Tibial nerve (tissue), 4 donors: Measurements from ENCODE around the gene LEPROT. TPM values are rescaled to one million over a fixed set of nuclear protein-coding genes. Genes with fewer than 3 reads are reported as not detected.
A peak's percentile ranks its signal among the peaks of the same experiment; 100 is the strongest.

Experiments used
- DNase-seq, 2 donors: peaks; one replicate each; pipeline ENCODE4 v3.0.0-alpha.2; 2019; ENCODE audit warnings: low spot score in 2 of 2
- H3K27ac ChIP-seq, 4 donors: fragments of 200-600 bp; sonication (generic) in 3 of 4; one replicate each; pipeline ENCODE4 v1.5.1; 2017 to 2019; ENCODE audit warnings: mild to moderate bottlenecking in 1 of 4
- H3K27me3 ChIP-seq, 2 donors: fragments of 200-600 bp; sonication (generic) in 1 of 2; one replicate each; pipeline versions ENCODE4 v1.5.1 to v1.6.0; 2017 to 2019
- H3K36me3 ChIP-seq, 3 donors: fragments of 200-600 bp; sonication (generic); one replicate each; pipeline ENCODE4 v1.5.1; 2018 to 2019
- H3K4me1 ChIP-seq, 4 donors: fragments of 200-600 bp; sonication (generic) in 3 of 4; one replicate each; pipeline ENCODE4 v1.5.1; 2017 to 2019
- H3K4me3 ChIP-seq, 4 donors: fragments of 200-600 bp; sonication (generic) in 3 of 4; one replicate each; pipeline ENCODE4 v1.5.1; 2017 to 2019; ENCODE audit warnings: mild to moderate bottlenecking in 1 of 4, moderate library complexity in 1 of 4
- H3K9me3 ChIP-seq, 4 donors: fragments of 200-600 bp; sonication (generic) in 3 of 4; one replicate each; pipeline ENCODE4 v1.5.1; 2017 to 2019
- EP300 ChIP-seq, 2 donors: sonication (generic); formaldehyde crosslinking; IDR thresholded peaks; one replicate each; pipeline ENCODE4 v1.6.1; 2017; ENCODE audit warnings: antibody characterized with exemption in 2 of 2, mild to moderate bottlenecking in 1 of 2
- POLR2A ChIP-seq, 2 donors: fragments of 450-650 bp; IDR thresholded peaks; one replicate each; pipeline ENCODE4 v1.6.1; 2017; ENCODE audit warnings: antibody characterized with exemption in 2 of 2, mild to moderate bottlenecking in 2 of 2, moderate library complexity in 2 of 2
- WGBS, 2 donors: methylation state at CpG; one replicate each; pipeline ENCODE4 v1.1.5; 2018; 5-methylcytosine and 5-hydroxymethylcytosine counted together
- total RNA-seq, 4 donors: library from RNA; depleted of rRNA; stranded (reverse); fragments of >200 nt; gene quantifications; one replicate each; pipeline ENCODE4 v1.1.0, GENCODE V29; 2016
- TF ChIP-seq, protein P1 (sequence below), 5 experiments: fragments of 200-600 bp in 3 of 5; fragments of 450-650 bp in 2 of 5; sonication (generic) in 3 of 5; IDR thresholded peaks; one replicate each; pipeline ENCODE4 v1.5.1; 2016 to 2019; ENCODE audit warnings: antibody characterized with exemption in 5 of 5, mild to moderate bottlenecking in 3 of 5, moderate library complexity in 2 of 5

Gene LEPROT
- total RNA-seq, 4 donors from 2014 or later = 53.0 to 77.7 (median 67.9) TPM

DNA sequence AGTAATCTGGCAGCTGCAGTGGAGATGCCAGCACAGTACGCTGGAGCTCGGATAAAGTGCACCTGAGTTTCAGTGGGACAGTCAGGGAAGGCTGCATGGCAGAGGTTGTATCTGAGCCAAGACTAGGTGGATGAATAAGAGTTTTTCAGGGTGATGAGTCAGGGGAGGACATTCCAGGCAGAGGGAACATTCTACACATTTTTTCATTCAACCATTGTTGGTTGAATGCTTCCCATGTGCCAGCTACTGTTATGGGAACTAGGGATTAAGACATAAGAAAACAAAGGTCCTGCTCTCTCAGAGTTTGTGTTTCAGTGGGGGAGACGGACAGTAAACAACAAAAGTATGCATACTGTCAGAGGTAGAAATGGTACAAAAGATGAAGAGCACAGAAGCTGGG, 5.2 kb downstream of the LEPROT start:
- 84 to 86% methylated on average over 3 of the region's 3 CpGs for WGBS, 2 donors
- peaks cover 0 to 59% (median 23%) of the 10 kb centered on the region in 4 donors for H3K4me1 ChIP-seq
- no peaks in the 10 kb centered on the region for H3K9me3 ChIP-seq
- TF ChIP-seq, protein P1, sequence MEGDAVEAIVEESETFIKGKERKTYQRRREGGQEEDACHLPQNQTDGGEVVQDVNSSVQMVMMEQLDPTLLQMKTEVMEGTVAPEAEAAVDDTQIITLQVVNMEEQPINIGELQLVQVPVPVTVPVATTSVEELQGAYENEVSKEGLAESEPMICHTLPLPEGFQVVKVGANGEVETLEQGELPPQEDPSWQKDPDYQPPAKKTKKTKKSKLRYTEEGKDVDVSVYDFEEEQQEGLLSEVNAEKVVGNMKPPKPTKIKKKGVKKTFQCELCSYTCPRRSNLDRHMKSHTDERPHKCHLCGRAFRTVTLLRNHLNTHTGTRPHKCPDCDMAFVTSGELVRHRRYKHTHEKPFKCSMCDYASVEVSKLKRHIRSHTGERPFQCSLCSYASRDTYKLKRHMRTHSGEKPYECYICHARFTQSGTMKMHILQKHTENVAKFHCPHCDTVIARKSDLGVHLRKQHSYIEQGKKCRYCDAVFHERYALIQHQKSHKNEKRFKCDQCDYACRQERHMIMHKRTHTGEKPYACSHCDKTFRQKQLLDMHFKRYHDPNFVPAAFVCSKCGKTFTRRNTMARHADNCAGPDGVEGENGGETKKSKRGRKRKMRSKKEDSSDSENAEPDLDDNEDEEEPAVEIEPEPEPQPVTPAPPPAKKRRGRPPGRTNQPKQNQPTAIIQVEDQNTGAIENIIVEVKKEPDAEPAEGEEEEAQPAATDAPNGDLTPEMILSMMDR (IDR thresholded peaks at IDR 0.05) = no peak
- TF ChIP-seq EP300 (IDR thresholded peaks at IDR 0.05) = no peak
- TF ChIP-seq POLR2A (IDR thresholded peaks at IDR 0.05) = no peak
- no peak overlapping the region for H3K4me3 ChIP-seq
- peaks cover 0 to 48% (median 0%) of the 10 kb centered on the region in 3 donors for H3K36me3 ChIP-seq
- no peak overlapping the region for H3K27ac ChIP-seq
- DNase-seq = no peak
- H3K27me3 ChIP-seq = no peaks in the 10 kb centered on the region

DNA sequence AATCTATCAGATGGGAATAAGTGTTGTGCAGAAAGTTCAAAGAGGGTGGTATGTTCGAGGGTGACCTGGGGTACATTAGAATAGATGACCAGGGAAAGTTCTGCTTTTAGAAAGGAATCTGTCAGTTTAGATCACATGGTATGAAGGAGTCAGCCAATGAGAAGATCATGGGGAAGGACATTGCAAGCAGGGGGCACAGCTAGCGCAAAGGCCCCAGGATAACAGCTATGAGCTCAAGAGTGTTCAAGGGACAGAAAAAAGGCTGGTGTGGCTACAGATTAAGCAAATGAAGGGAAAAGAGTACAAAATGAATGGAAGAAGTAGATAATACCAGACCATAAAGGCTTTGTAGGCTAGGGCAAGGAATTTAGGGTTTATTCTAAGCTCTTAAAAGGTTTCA, 8.6 kb downstream of the LEPROT start:
- DNase-seq = no peak
- peaks cover 0 to 46% (median 4%) of the 10 kb centered on the region in 4 donors for H3K4me1 ChIP-seq
- WGBS, 2 donors = 91 to 93% methylated on average over 2 of the region's 2 CpGs
- TF ChIP-seq, protein P1 (IDR thresholded peaks at IDR 0.05) = no peak
- TF ChIP-seq EP300 (IDR thresholded peaks at IDR 0.05) (no peak), POLR2A (IDR thresholded peaks at IDR 0.05) (no peak)
- H3K27ac ChIP-seq = peak overlapping the region in 2 of 4 donors; percentile 52 to 54
- H3K36me3 ChIP-seq = peaks cover 0 to 65% (median 0%) of the 10 kb centered on the region in 3 donors
- H3K27me3 ChIP-seq = no peaks in the 10 kb centered on the region
- H3K4me3 ChIP-seq = no peak overlapping the region
- no peaks in the 10 kb centered on the region for H3K9me3 ChIP-seq

DNA sequence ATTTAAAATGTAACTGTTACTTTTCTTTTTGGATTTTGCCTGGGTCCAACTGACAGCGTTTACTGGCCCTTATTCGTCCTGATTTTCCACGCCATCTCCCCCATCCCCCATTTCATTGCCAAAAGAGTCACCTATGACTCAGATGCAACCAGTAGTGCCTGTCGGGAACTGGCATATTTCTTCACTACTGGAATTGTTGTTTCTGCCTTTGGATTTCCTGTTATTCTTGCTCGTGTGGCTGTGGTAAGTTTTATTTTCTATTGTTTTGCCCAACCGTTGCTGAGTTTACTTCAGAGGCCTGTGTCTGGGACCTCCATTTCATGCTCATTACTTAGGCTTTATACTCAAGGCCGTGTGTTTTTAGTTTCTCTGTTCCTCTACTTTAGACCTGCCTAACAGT, 9.3 kb downstream of the LEPROT start:
- Histone ChIP-seq H3K27ac (peak overlapping the region in 2 of 4 donors; percentile 52 to 54), H3K9me3 (no peaks in the 10 kb centered on the region), H3K27me3 (no peaks in the 10 kb centered on the region), H3K4me3 (no peak overlapping the region), H3K4me1 (peaks cover 0 to 43% (median 3%) of the 10 kb centered on the region in 4 donors), H3K36me3 (peaks cover 0 to 69% (median 0%) of the 10 kb centered on the region in 3 donors)
- TF ChIP-seq EP300 (IDR thresholded peaks at IDR 0.05) = peak in 1 of 2 donors; percentile 73
- TF ChIP-seq POLR2A (IDR thresholded peaks at IDR 0.05) = no peak
- TF ChIP-seq, protein P1 (IDR thresholded peaks at IDR 0.05) = no peak
- 41 to 42% methylated on average over 7 of the region's 7 CpGs for WGBS, 2 donors
- no peak for DNase-seq

DNA sequence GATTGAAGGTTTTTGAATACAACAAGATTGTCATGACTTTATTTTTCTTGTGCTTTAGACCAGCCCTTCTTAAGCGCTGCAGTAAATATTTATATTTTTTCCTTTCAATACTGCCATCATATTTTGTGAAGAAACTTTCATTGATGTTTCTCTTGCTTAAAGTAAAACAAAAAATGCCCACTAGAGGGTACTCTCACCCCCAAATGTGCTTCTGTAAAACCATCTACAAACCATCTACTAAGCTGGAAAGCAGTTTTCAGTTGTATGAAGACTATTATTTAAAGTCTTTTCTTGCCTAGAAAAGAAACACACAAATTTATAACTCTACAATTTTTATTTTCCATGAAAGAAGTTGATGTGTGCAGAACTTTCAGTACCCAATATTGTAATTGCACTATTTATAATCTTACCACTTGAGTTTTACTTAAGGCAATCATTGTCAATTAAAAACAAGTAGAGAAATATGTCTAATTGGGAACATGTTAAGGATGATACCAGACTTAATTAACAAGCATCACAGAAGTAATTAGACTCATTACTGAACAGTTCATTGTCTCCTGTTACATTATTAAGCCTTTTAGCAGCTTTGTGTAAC, 10.7 kb downstream of the LEPROT start:
- peak overlapping the region in 2 of 4 donors; percentile 52 to 54 for H3K27ac ChIP-seq
- 0 to 51% methylated on average over 1 of the region's 1 CpG for WGBS, 2 donors

DNA sequence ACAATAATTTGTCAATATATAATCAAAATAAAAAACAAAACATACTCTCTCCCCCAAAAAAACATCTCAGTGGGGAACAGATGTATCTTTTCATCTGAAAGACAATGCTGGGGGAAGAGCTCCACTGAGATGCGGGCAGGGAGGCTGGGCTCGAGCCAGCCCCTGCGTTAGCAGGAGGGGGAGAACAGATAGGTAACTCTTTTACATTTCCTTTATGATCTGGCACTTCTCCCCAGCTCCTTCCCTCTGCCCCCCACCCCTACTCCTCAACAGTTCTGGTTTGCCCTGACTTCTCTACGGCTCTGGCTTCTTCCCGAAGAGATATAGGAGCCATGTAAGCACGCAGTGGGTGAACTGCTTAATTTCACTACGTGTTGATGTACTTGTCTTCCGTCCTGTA, 12.4 kb downstream of the LEPROT start:
- no peaks in the 10 kb centered on the region for H3K9me3 ChIP-seq
- H3K4me3 ChIP-seq = no peak overlapping the region
- H3K4me1 ChIP-seq = peaks cover 0 to 39% (median 3%) of the 10 kb centered on the region in 4 donors
- H3K27ac ChIP-seq = no peak overlapping the region
- no peaks in the 10 kb centered on the region for H3K27me3 ChIP-seq
- WGBS, 2 donors = 74 to 76% methylated on average over 8 of the region's 8 CpGs
- DNase-seq = no peak
- peaks cover 0 to 50% (median 0%) of the 10 kb centered on the region in 3 donors for H3K36me3 ChIP-seq
- TF ChIP-seq, protein P1 (IDR thresholded peaks at IDR 0.05) = no peak
- TF ChIP-seq EP300 (IDR thresholded peaks at IDR 0.05) (no peak), POLR2A (IDR thresholded peaks at IDR 0.05) (no peak)

More for the DNA sequence above, 10.7 kb downstream of the LEPROT start:
- Histone ChIP-seq H3K4me3 (no peak overlapping the region), H3K27me3 (no peaks in the 10 kb centered on the region), H3K9me3 (no peaks in the 10 kb centered on the region), H3K36me3 (peaks cover 0 to 60% (median 0%) of the 10 kb centered on the region in 3 donors), H3K4me1 (peaks cover 0 to 40% (median 3%) of the 10 kb centered on the region in 4 donors)
- DNase-seq = peak in 1 of 2 donors; percentile 21
- TF ChIP-seq POLR2A (IDR thresholded peaks at IDR 0.05) = no peak
- TF ChIP-seq EP300 (IDR thresholded peaks at IDR 0.05) = no peak
- TF ChIP-seq, protein P1 (IDR thresholded peaks at IDR 0.05) = peak; percentile 53 to 59 (median 56)
